Esophagus muscularis mucosa (tissue), 4 donors: ENCODE measurements around the gene VPS26C.

Experiments used
- EP300 ChIP-seq: sonication (generic); formaldehyde crosslinking; IDR thresholded peaks from one replicate; pipeline ENCODE4 v1.6.1; 2017; ENCODE audit warnings: antibody characterized with exemption
- POLR2A ChIP-seq: fragments of 450-650 bp; IDR thresholded peaks from one replicate; pipeline ENCODE4 v1.6.1; 2017; ENCODE audit warnings: antibody characterized with exemption, moderate library complexity, mild to moderate bottlenecking, low read depth
- TF ChIP-seq, protein P1 (sequence below), 3 experiments: fragments of 200-600 bp in 2 of 3; fragments of 450-650 bp in 1 of 3; sonication (generic) in 2 of 3; IDR thresholded peaks; one replicate each; pipeline ENCODE4 v1.5.1; 2017 to 2019; ENCODE audit warnings: antibody characterized with exemption in 3 of 3, mild to moderate bottlenecking in 2 of 3, moderate library complexity in 1 of 3

DNA sequence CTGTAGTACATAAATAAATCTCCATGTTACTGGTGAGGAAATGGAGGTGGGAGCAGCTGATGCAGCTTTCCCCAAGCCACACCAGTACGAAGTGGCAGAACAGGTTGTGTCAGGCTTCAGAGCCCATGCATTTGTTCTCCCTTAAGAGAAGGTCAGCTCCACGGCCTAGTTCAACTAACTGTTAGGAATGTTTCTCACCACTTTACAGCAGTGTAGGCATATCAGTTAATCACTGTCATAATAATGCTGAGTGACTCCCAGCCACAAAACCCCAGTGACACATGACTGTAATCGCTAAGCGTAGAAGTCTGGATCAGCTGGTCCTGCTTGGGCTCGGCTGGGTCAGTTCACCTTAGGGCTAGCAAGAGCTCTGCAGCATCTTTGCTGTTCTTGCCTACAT lies 90.4 kb downstream of the VPS26C start:
- TF ChIP-seq, protein P1, sequence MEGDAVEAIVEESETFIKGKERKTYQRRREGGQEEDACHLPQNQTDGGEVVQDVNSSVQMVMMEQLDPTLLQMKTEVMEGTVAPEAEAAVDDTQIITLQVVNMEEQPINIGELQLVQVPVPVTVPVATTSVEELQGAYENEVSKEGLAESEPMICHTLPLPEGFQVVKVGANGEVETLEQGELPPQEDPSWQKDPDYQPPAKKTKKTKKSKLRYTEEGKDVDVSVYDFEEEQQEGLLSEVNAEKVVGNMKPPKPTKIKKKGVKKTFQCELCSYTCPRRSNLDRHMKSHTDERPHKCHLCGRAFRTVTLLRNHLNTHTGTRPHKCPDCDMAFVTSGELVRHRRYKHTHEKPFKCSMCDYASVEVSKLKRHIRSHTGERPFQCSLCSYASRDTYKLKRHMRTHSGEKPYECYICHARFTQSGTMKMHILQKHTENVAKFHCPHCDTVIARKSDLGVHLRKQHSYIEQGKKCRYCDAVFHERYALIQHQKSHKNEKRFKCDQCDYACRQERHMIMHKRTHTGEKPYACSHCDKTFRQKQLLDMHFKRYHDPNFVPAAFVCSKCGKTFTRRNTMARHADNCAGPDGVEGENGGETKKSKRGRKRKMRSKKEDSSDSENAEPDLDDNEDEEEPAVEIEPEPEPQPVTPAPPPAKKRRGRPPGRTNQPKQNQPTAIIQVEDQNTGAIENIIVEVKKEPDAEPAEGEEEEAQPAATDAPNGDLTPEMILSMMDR (IDR thresholded peaks at IDR 0.05), result no peak
- TF ChIP-seq EP300, result no peak
- TF ChIP-seq POLR2A, result no peak
